Liver (tissue), 9 donors: ENCODE results near the gene GXYLT2. TPM values are rescaled to one million over a fixed set of nuclear protein-coding genes. Genes with fewer than 3 reads are reported as not detected.

ENCODE experiments used
- DNase-seq: peaks from one replicate; pipeline ENCODE4 v3.0.0-alpha.2; 2017; ENCODE audit warnings: low spot score
- H3K27ac ChIP-seq, 2 donors: one replicate each; pipeline ENCODE4 v1.7.0; 2013; ENCODE audit warnings: inconsistent platforms in 2 of 2, low read length in 2 of 2, control low read depth in 1 of 2, low read depth in 1 of 2, mild to moderate bottlenecking in 1 of 2
- H3K27me3 ChIP-seq, 4 donors: one replicate each; pipeline versions ENCODE4 v1.6.1 to v1.7.0; 2013; ENCODE audit warnings: low read length in 3 of 4, inconsistent platforms in 1 of 4, mild to moderate bottlenecking in 1 of 4, moderate library complexity in 1 of 4; ENCODE audit not compliant: control insufficient read depth in 4 of 4, insufficient read depth in 4 of 4
- H3K36me3 ChIP-seq, 4 donors: one replicate each; pipeline versions ENCODE4 v1.6.1 to v1.7.0; 2013; ENCODE audit warnings: low read length in 3 of 4, mild to moderate bottlenecking in 3 of 4, low read depth in 1 of 4, moderate library complexity in 1 of 4; ENCODE audit not compliant: control insufficient read depth in 4 of 4, insufficient read depth in 3 of 4
- H3K4me1 ChIP-seq, 4 donors: one replicate each; pipeline versions ENCODE4 v1.6.1 to v1.7.0; 2013; ENCODE audit warnings: low read length in 3 of 4, mild to moderate bottlenecking in 3 of 4, moderate library complexity in 1 of 4; ENCODE audit not compliant: control insufficient read depth in 4 of 4, insufficient read depth in 4 of 4
- H3K4me3 ChIP-seq, 3 donors: one replicate each; pipeline versions ENCODE4 v1.6.1 to v1.7.0; 2013; ENCODE audit warnings: low read length in 3 of 3, control low read depth in 1 of 3, low read depth in 1 of 3, mild to moderate bottlenecking in 1 of 3
- H3K9ac ChIP-seq, 2 donors: one replicate each; pipeline ENCODE4 v1.7.0; 2013; ENCODE audit warnings: low read length in 2 of 2, mild to moderate bottlenecking in 2 of 2, moderate library complexity in 2 of 2, control low read depth in 1 of 2, low read depth in 1 of 2
- H3K9me3 ChIP-seq, 4 donors: one replicate each; pipeline versions ENCODE4 v1.6.1 to v1.7.0; 2013; ENCODE audit warnings: low read length in 3 of 4; ENCODE audit not compliant: control insufficient read depth in 4 of 4
- ATF3 ChIP-seq: IDR thresholded peaks from 2 replicates; pipeline ENCODE4 v1.6.1; 2016; ENCODE audit warnings: antibody characterized with exemption
- CTCF ChIP-seq: fragments of 150-350 bp; IDR thresholded peaks from 2 replicates; pipeline ENCODE4 v1.5.1; 2017; ENCODE audit warnings: improper control_type of control experiment, low read depth, low read length; ENCODE audit not compliant: missing input control
- EGR1 ChIP-seq, 2 donors: IDR thresholded peaks; 2 replicates each; pipeline ENCODE4 v1.6.1; 2016 to 2018; ENCODE audit warnings: antibody characterized with exemption in 2 of 2, low read depth in 2 of 2
- FOXA1 ChIP-seq: IDR thresholded peaks from 2 replicates; pipeline ENCODE4 v1.6.1; 2016; ENCODE audit warnings: antibody characterized with exemption
- FOXA2 ChIP-seq: IDR thresholded peaks from 2 replicates; pipeline ENCODE4 v1.6.1; 2016; ENCODE audit warnings: antibody characterized with exemption
- GABPA ChIP-seq, 2 donors: IDR thresholded peaks in 1 of 2; conservative IDR thresholded peaks in 1 of 2; 2 replicates each; pipeline ENCODE4 v1.6.1; 2016; ENCODE audit warnings: antibody characterized with exemption in 2 of 2, mild to moderate bottlenecking in 1 of 2, moderate library complexity in 1 of 2
- HNF4A ChIP-seq, 2 donors: conservative IDR thresholded peaks; 2 replicates each; pipeline ENCODE4 v1.6.1; 2016; ENCODE audit warnings: antibody characterized with exemption in 2 of 2, mild to moderate bottlenecking in 2 of 2
- HNF4G ChIP-seq: IDR thresholded peaks from 2 replicates; pipeline ENCODE4 v1.6.1; 2016; ENCODE audit warnings: antibody characterized with exemption
- JUND ChIP-seq, 2 donors: IDR thresholded peaks; 2 replicates each; pipeline ENCODE4 v1.6.1; 2016; ENCODE audit warnings: antibody characterized with exemption in 2 of 2
- MAX ChIP-seq: IDR thresholded peaks from 2 replicates; pipeline ENCODE4 v1.6.1; 2016; ENCODE audit warnings: antibody characterized with exemption
- NR2F2 ChIP-seq: IDR thresholded peaks from 2 replicates; pipeline ENCODE4 v1.6.1; 2016; ENCODE audit warnings: antibody characterized with exemption
- RAD21 ChIP-seq, 2 donors: IDR thresholded peaks; 2 replicates each; pipeline ENCODE4 v1.6.1; 2016; ENCODE audit warnings: antibody characterized with exemption in 2 of 2, mild to moderate bottlenecking in 2 of 2
- REST ChIP-seq: IDR thresholded peaks from 2 replicates; pipeline ENCODE4 v1.6.1; 2016; ENCODE audit warnings: antibody characterized with exemption, mild to moderate bottlenecking
- RXRA ChIP-seq, 2 donors: IDR thresholded peaks; 2 replicates each; pipeline ENCODE4 v1.6.1; 2017 to 2018; ENCODE audit warnings: antibody characterized with exemption in 2 of 2, mild to moderate bottlenecking in 1 of 2
- SP1 ChIP-seq: IDR thresholded peaks from 2 replicates; pipeline ENCODE4 v1.6.1; 2018; ENCODE audit warnings: antibody characterized with exemption, mild to moderate bottlenecking
- TAF1 ChIP-seq: conservative IDR thresholded peaks from 2 replicates; pipeline ENCODE4 v1.6.1; 2016; ENCODE audit warnings: antibody characterized with exemption, mild to moderate bottlenecking
- YY1 ChIP-seq: IDR thresholded peaks from 2 replicates; pipeline ENCODE4 v1.6.1; 2016; ENCODE audit warnings: antibody characterized with exemption, mild to moderate bottlenecking
- ZBTB33 ChIP-seq: IDR thresholded peaks from 2 replicates; pipeline ENCODE4 v1.6.1; 2016; ENCODE audit warnings: antibody characterized with exemption
- WGBS: extraction: QIAGEN DNeasy Blood & Tissue Kit; methylation state at CpG from one replicate; pipeline ENCODE4 v1.1.7; 2013; 5-methylcytosine and 5-hydroxymethylcytosine counted together
- polyA plus RNA-seq, 2 donors: library from polyadenylated mRNA; stranded (reverse) in 1 of 2; unstranded in 1 of 2; fragments of 200-250 nt in 1 of 2; fragments of >200 nt in 1 of 2; fragmentation: Nextera tagmentation in 1 of 2; extraction: Ambion mirVana in 1 of 2; gene quantifications; one replicate each; pipeline versions ENCODE4 v1.2.1 to v1.2.3, GENCODE V29; 2013 to 2015
- total RNA-seq, 2 donors: library from RNA; depleted of rRNA; stranded (reverse); fragments of >200 nt; gene quantifications; one replicate each; pipeline ENCODE4 v1.2.3, GENCODE V29; 2014
- donor health status: healthy.
- donor health status: healthy.
- donor health status: healthy.
- donor health status: healthy.
- donor health status: healthy.

Gene GXYLT2
- total and polyA plus RNA-seq, 4 donors: 0.06 to 0.98 (median 0.10) TPM

GRCh38 chr3:72901840-72902239 is 14.0 kb downstream of the GXYLT2 start:
- H3K4me3 ChIP-seq: no peak overlapping the region
- TF ChIP-seq SP1 (no peak), CTCF (no peak), GABPA (IDR thresholded peaks at IDR 0.05 in 1 of 2, conservative IDR thresholded peaks at IDR 0.05 in 1 of 2) (no peak), JUND (IDR thresholded peaks at IDR 0.05) (no peak), YY1 (no peak), EGR1 (IDR thresholded peaks at IDR 0.05; ENCODE audit: low read depth in 2 of 2) (no peak), RAD21 (IDR thresholded peaks at IDR 0.05) (no peak), MAX (no peak), HNF4G (no peak), ATF3 (no peak)
- no peaks in the 10 kb centered on the region for H3K27me3 ChIP-seq
- no peak overlapping the region for H3K9ac ChIP-seq
- no peak overlapping the region for H3K27ac ChIP-seq
- no peaks in the 10 kb centered on the region for H3K9me3 ChIP-seq
- H3K36me3 ChIP-seq: no peaks in the 10 kb centered on the region
- 91% methylated on average over 2 of the region's 2 CpGs for WGBS
- no peaks in the 10 kb centered on the region for H3K4me1 ChIP-seq
- DNase-seq: no peak

GRCh38 chr3:72903004-72903403 is 15.2 kb downstream of the GXYLT2 start:
- TF ChIP-seq RAD21 (IDR thresholded peaks at IDR 0.05): no peak
- Histone ChIP-seq H3K9ac (no peak overlapping the region), H3K27ac (no peak overlapping the region), H3K4me1 (peaks cover 0 to 6% (median 4%) of the 10 kb centered on the region in 4 donors), H3K9me3 (no peaks in the 10 kb centered on the region), H3K36me3 (no peaks in the 10 kb centered on the region), H3K4me3 (no peak overlapping the region), H3K27me3 (no peaks in the 10 kb centered on the region)
- DNase-seq: no peak
- WGBS: 94% methylated on average over 3 of the region's 3 CpGs

GRCh38 chr3:72904163-72904562 is 16.3 kb downstream of the GXYLT2 start:
- DNase-seq: no peak
- H3K9ac ChIP-seq: no peak overlapping the region
- no peaks in the 10 kb centered on the region for H3K36me3 ChIP-seq
- H3K27ac ChIP-seq: no peak overlapping the region
- WGBS: 68% methylated on average over 2 of the region's 2 CpGs
- no peak overlapping the region for H3K4me3 ChIP-seq
- no peak for TF ChIP-seq RXRA (IDR thresholded peaks at IDR 0.05)
- TF ChIP-seq HNF4A (conservative IDR thresholded peaks at IDR 0.05): no peak
- no peak for TF ChIP-seq JUND (IDR thresholded peaks at IDR 0.05)
- TF ChIP-seq NR2F2: no peak
- no peak for TF ChIP-seq MAX
- TF ChIP-seq ZBTB33: no peak
- TF ChIP-seq REST: no peak
- TF ChIP-seq RAD21 (IDR thresholded peaks at IDR 0.05): no peak
- no peak for TF ChIP-seq TAF1
- TF ChIP-seq EGR1 (IDR thresholded peaks at IDR 0.05; ENCODE audit: low read depth in 2 of 2): no peak
- no peak for TF ChIP-seq FOXA2
- no peak for TF ChIP-seq ATF3
- no peak for TF ChIP-seq FOXA1
- TF ChIP-seq SP1: no peak
- no peak for TF ChIP-seq YY1
- no peaks in the 10 kb centered on the region for H3K27me3 ChIP-seq
- no peaks in the 10 kb centered on the region for H3K9me3 ChIP-seq
- peaks cover 0 to 8% (median 5%) of the 10 kb centered on the region in 4 donors for H3K4me1 ChIP-seq
